HFFc6 (cell line): ENCODE results near the gene KDM4C. TPM values are rescaled to one million over a fixed set of nuclear protein-coding genes. Genes with fewer than 3 reads are reported as not detected.
A peak's percentile ranks its signal among the peaks of the same experiment; 100 is the strongest.

ENCODE experiments used
- DNase-seq: peaks from one replicate; pipeline ENCODE4 v3.0.0-alpha.2; 2018
- H3K27ac Mint-ChIP-seq: 2 replicates; pipeline ENCODE4 v1.8.0; 2020; ENCODE audit warnings: mild to moderate bottlenecking, mixed read lengths
- H3K27me3 Mint-ChIP-seq: 2 replicates; pipeline ENCODE4 v1.8.0; 2021; ENCODE audit warnings: mild to moderate bottlenecking, moderate library complexity, mixed read lengths; ENCODE audit not compliant: insufficient read depth
- H3K36me3 Mint-ChIP-seq: 2 replicates; pipeline ENCODE4 v1.8.0; 2021; ENCODE audit warnings: low read depth, mixed read lengths
- H3K4me1 Mint-ChIP-seq: 2 replicates; pipeline ENCODE4 v1.8.0; 2020; ENCODE audit warnings: low read depth, mixed read lengths
- H3K4me3 Mint-ChIP-seq: 2 replicates; pipeline ENCODE4 v1.8.0; 2020; ENCODE audit warnings: mild to moderate bottlenecking, moderate library complexity, mixed read lengths
- H3K9me3 Mint-ChIP-seq: 2 replicates; pipeline ENCODE4 v1.8.0; 2020; ENCODE audit warnings: mild to moderate bottlenecking, mixed read lengths
- total RNA-seq, 6 experiments: library from RNA; stranded (reverse); fragmentation: NEBNext Ultra II Directional; extraction: Animal tissue kit (Norgen Biotek cat#: 25700); gene quantifications; 2 replicates in 1 of 6; 3 replicates in 5 of 6; pipeline ENCODE4 v1.2.3, GENCODE V29; 2021
- TF ChIP-seq, protein P1 (sequence below): fragments of 200-600 bp; sonication (generic); IDR thresholded peaks from 2 replicates; pipeline ENCODE4 v1.5.0; 2021; ENCODE audit warnings: antibody characterized with exemption, mild to moderate bottlenecking

Gene KDM4C
- total RNA-seq, 6 experiments from 2014 or later: 9.1 to 12.0 (median 11.1) TPM

DNA sequence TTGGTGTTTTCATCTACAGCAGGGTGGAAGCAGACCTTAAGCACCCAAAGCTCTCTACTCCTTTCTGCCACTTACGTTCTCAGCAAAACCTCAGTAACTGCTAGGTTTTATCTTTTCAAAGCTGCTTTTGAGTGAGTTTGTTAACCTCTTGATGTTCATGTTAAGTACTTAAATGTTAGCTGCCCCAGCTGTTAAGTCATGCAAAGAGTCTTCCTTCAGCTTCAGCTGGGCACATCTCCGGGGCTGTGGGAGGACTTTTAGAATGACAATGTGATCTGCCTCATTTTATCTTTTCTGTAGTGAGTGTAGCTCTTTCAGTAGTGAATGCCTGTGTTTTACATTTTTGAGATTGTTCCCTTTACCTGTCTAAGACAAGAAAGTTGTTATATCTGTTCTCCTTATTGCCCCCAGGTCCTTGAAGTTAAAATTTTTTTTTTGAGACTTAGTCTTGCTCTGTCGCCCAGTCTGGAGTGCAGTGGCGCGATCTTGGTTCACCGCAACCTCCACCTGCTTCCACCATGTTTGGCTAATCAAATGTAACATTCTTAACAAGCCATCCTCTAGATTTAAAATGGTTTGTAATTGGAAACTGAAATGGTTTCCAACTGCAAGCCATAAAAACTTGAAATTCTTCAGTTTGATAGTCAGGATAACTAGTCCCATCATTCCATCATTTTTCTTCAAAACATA, 19.6 kb downstream of the KDM4C start:
- no peak overlapping the region for H3K4me3 Mint-ChIP-seq
- H3K36me3 Mint-ChIP-seq: no peaks in the 10 kb centered on the region
- no peak for DNase-seq
- TF ChIP-seq, protein P1, sequence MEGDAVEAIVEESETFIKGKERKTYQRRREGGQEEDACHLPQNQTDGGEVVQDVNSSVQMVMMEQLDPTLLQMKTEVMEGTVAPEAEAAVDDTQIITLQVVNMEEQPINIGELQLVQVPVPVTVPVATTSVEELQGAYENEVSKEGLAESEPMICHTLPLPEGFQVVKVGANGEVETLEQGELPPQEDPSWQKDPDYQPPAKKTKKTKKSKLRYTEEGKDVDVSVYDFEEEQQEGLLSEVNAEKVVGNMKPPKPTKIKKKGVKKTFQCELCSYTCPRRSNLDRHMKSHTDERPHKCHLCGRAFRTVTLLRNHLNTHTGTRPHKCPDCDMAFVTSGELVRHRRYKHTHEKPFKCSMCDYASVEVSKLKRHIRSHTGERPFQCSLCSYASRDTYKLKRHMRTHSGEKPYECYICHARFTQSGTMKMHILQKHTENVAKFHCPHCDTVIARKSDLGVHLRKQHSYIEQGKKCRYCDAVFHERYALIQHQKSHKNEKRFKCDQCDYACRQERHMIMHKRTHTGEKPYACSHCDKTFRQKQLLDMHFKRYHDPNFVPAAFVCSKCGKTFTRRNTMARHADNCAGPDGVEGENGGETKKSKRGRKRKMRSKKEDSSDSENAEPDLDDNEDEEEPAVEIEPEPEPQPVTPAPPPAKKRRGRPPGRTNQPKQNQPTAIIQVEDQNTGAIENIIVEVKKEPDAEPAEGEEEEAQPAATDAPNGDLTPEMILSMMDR: no peak
- H3K27me3 Mint-ChIP-seq: peaks cover 2% of the 10 kb centered on the region; the same call in 1 of the 2 replicates
- no peaks in the 10 kb centered on the region for H3K9me3 Mint-ChIP-seq
- no peak overlapping the region for H3K27ac Mint-ChIP-seq
- peaks cover 42% of the 10 kb centered on the region for H3K4me1 Mint-ChIP-seq

- H3K27ac Mint-ChIP-seq: no peak overlapping the region
- DNase-seq: peak; percentile 20
These were observed 21.9 kb downstream of the KDM4C start for GRCh38 chr9:6779417-6780241.

DNA sequence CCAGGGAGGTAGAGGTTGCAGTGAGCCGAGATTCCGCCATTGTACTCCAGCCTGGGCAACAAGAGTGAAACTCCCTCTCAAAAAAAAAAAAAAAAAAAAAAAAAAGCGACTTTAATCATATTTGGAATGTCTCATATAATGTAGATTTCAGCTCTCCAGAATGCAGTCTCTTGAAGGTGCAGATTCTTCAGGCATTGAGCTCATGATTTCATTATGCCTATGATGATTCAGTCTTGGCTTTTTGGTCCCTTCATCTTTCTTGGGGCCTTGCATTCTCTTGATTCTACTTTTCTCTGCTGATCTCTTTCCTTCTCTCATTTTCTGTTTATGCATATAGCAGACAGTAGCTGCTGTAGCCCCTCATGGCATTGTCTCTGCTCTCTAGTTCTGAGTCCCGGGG, 22.9 kb downstream of the KDM4C start:
- H3K9me3 Mint-ChIP-seq: no peaks in the 10 kb centered on the region
- peaks cover 2% of the 10 kb centered on the region; the same call in 1 of the 2 replicates for H3K27me3 Mint-ChIP-seq
- DNase-seq: no peak
- TF ChIP-seq, protein P1: no peak
- H3K36me3 Mint-ChIP-seq: no peaks in the 10 kb centered on the region
- peaks cover 32% of the 10 kb centered on the region for H3K4me1 Mint-ChIP-seq
- no peak overlapping the region; the same call in 1 of the 2 replicates for H3K27ac Mint-ChIP-seq
- H3K4me3 Mint-ChIP-seq: no peak overlapping the region

More at GRCh38 chr9:6779417-6780241, 21.9 kb downstream of the KDM4C start:
- Mint-ChIP-seq H3K4me1 (peaks cover 40% of the 10 kb centered on the region), H3K27me3 (peaks cover 2% of the 10 kb centered on the region; the same call in 1 of the 2 replicates), H3K36me3 (no peaks in the 10 kb centered on the region), H3K4me3 (no peak overlapping the region), H3K9me3 (no peaks in the 10 kb centered on the region)
- TF ChIP-seq, protein P1: no peak

DNA sequence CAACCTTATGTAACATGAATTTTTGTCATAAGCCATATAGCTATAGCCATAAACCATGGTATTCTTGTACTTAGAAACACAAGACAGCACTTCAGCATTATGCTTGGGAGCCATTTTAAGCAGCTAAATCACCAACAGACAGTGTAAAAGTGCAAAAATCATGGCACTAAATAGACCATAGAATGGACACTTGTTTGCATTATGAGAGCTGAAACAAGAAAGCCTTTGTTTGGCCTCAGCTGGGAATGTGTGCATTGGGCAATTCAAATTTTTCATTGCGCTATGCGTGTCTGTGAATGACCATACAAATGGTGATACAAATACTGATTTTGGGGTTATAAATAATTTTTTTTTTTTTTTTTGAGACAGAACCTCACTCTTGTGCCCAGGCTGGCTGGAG, 23.7 kb downstream of the KDM4C start:
- Mint-ChIP-seq H3K9me3 (no peaks in the 10 kb centered on the region), H3K4me1 (peaks cover 37% of the 10 kb centered on the region), H3K27ac (no peak overlapping the region), H3K27me3 (peaks cover 2% of the 10 kb centered on the region; the same call in 1 of the 2 replicates), H3K4me3 (no peak overlapping the region), H3K36me3 (no peaks in the 10 kb centered on the region)
- TF ChIP-seq, protein P1: no peak
- no peak for DNase-seq

- Mint-ChIP-seq H3K4me3 (no peak overlapping the region), H3K27me3 (peaks cover 2% of the 10 kb centered on the region; the same call in 1 of the 2 replicates), H3K9me3 (no peaks in the 10 kb centered on the region), H3K4me1 (peaks cover 32% of the 10 kb centered on the region), H3K27ac (no peak overlapping the region), H3K36me3 (no peaks in the 10 kb centered on the region)
- TF ChIP-seq, protein P1: no peak
- DNase-seq: no peak
These were observed 24.6 kb downstream of the KDM4C start for GRCh38 chr9:6782345-6782744.
